ENCODE data around the gene KRTAP9-8. TPM values are rescaled to one million over a fixed set of nuclear protein-coding genes. Genes with fewer than 3 reads are reported as not detected.
"Not testable (repeated sequence)": the region's sequence is repeated elsewhere in the genome, so short reads cannot be mapped to it uniquely, and the experiment has no call there.

KRTAP9-8 gene, protein sequence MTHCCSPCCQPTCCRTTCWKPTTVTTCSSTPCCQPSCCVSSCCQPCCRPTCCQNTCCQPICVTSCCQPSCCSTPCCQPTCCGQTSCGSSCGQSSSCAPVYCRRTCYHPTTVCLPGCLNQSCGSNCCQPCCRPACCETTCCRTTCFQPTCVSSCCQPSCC
- not detected for total RNA-seq

DNA sequence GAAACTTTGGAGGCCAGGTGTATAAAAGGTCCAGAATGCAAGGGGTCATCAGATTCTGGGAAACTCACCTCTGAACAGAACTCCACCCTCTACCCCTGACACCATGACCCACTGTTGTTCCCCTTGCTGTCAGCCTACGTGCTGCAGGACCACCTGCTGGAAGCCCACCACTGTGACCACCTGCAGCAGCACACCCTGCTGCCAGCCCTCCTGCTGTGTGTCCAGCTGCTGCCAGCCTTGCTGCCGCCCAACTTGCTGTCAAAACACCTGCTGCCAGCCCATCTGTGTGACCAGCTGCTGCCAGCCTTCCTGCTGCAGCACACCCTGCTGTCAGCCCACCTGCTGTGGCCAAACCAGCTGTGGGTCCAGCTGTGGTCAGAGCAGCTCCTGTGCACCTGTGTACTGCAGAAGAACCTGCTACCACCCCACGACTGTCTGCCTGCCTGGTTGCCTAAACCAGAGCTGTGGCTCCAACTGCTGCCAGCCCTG is at the start of gene KRTAP9-8:
TSS of gene KRTAP9-8 (plus strand) at position 51 of the 489 bp plus-strand sequence. CDS start at position 104, 53 bp downstream.
- not testable (repeated sequence) for H3K4me3 Mint-ChIP-seq; H3K27ac Mint-ChIP-seq; DNase-seq; H3K4me1 Mint-ChIP-seq (ENCODE audit: low read depth); ATAC-seq (replicated peaks in 1 of 2); H3K9me3 Mint-ChIP-seq; H3K36me3 Mint-ChIP-seq (ENCODE audit: insufficient read depth in 2 of 2)
- peaks cover 25% of the 10 kb centered on the region for H3K27me3 Mint-ChIP-seq (ENCODE audit: low read depth)

DNA sequence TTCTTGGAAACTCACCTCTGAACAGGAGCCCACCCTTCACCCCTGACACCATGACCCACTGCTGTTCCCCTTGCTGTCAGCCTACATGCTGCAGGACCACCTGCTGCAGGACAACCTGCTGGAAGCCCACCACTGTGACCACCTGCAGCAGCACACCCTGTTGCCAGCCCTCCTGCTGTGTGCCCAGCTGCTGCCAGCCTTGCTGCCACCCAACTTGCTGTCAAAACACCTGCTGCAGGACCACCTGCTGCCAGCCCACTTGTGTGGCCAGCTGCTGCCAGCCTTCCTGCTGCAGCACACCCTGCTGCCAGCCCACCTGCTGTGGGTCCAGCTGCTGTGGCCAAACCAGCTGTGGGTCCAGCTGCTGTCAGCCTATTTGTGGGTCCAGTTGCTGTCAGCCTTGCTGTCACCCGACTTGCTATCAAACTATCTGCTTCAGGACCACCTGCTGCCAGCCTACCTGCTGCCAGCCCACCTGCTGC is 47.9 kb upstream of the KRTAP9-8 start, which contains the start of gene KRTAP9-1:
TSS of gene KRTAP9-1 (plus strand) at position 51 of the 482 bp plus-strand sequence. CDS start at position 51, 0 bp downstream.
- H3K4me3 Mint-ChIP-seq; H3K27me3 Mint-ChIP-seq (ENCODE audit: low read depth); H3K4me1 Mint-ChIP-seq (ENCODE audit: low read depth); H3K27ac Mint-ChIP-seq; H3K9me3 Mint-ChIP-seq; H3K36me3 Mint-ChIP-seq (ENCODE audit: insufficient read depth in 2 of 2); DNase-seq; ATAC-seq (replicated peaks in 1 of 2): not testable (repeated sequence)

- no peaks in the 10 kb centered on the region for H3K4me1 Mint-ChIP-seq (ENCODE audit: low read depth)
- no peaks in the 10 kb centered on the region for H3K27me3 Mint-ChIP-seq (ENCODE audit: low read depth)
- DNase-seq (no peak), ATAC-seq (replicated peaks in 1 of 2) (no peak)
- H3K4me3 Mint-ChIP-seq: no peak overlapping the region
- H3K27ac Mint-ChIP-seq: no peak overlapping the region
- peaks cover 0 to 2% of the 10 kb centered on the region in 2 donors for H3K36me3 Mint-ChIP-seq (ENCODE audit: insufficient read depth in 2 of 2)
- peaks cover 3% of the 10 kb centered on the region in 2 donors for H3K9me3 Mint-ChIP-seq
Measured at GRCh38 chr17:41190328-41190727, 47.5 kb upstream of the KRTAP9-8 start.

- ATAC-seq (replicated peaks in 1 of 2) (no peak), DNase-seq (no peak)
- no peaks in the 10 kb centered on the region for H3K4me1 Mint-ChIP-seq (ENCODE audit: low read depth)
- peaks cover 0 to 2% of the 10 kb centered on the region in 2 donors for H3K36me3 Mint-ChIP-seq (ENCODE audit: insufficient read depth in 2 of 2)
- no peak overlapping the region for H3K4me3 Mint-ChIP-seq
- H3K27ac Mint-ChIP-seq: no peak overlapping the region
- H3K27me3 Mint-ChIP-seq (ENCODE audit: low read depth): no peaks in the 10 kb centered on the region
- peaks cover 3 to 7% of the 10 kb centered on the region in 2 donors for H3K9me3 Mint-ChIP-seq
Measured at GRCh38 chr17:41196068-41196467, 41.7 kb upstream of the KRTAP9-8 start.

DNA sequence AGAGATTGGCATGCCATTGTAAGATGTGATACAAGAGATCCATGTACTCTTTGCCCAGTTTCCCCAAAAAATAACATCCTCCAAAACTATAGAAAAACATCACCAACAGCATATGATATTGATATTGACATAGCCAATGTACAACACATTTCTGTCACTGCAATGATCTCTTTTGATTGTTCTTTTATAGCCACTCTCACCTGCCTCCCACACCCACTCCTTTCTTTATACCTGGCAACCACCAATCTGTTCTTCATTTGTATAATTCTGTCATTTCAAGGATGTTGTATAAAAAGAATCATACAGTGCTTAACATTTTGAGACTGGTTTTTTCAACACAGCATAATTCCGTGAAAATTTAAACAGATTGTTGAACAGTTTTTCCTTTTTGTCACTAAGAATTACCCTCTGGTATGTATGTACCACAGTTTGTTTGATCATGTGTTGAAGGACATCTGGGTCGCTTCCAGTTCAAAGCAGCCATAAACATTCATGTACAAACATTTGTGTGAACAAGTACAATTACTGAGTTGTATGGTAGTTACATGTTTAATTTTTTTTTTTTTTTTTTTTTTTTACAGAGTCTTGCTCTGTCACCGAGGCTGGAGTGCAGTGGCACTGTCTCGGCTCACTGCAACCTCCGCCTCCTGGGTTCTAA is 38.2 kb upstream of the KRTAP9-8 start:
- Mint-ChIP-seq H3K4me3 (no peak overlapping the region), H3K27ac (no peak overlapping the region), H3K9me3 (peaks cover 0 to 3% of the 10 kb centered on the region in 2 donors), H3K36me3 (ENCODE audit: insufficient read depth in 2 of 2) (no peaks in the 10 kb centered on the region), H3K4me1 (ENCODE audit: low read depth) (no peaks in the 10 kb centered on the region), H3K27me3 (ENCODE audit: low read depth) (no peaks in the 10 kb centered on the region)
- ATAC-seq (replicated peaks in 1 of 2) (no peak), DNase-seq (no peak)

DNA sequence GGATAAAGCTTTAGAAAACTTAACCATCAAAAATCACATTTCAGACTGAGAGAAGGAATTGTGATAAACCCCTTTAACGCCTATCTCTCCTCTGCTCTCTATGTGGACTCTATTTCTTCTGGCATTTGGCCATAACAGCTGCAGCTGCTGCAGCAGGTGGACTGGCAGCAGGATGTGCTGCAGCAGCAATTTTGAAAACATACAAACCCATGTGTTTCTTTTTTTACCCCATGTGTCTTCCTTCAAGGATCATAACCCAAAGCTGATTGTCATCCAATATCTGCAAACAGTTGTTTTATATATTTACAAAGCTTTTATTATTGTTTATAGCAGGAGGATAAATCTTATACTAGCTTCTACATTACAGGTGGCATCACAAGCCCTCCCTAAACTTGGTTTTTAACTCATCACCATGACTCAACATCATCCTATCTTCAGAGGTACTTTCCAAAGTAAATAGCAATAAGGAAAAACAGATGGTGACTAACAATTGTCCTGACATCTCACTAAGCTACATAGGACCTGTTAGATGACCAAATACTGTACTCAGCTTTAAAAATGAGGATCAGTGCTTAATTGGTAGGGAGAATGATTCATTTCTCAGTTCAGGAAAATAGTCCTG is 25.8 kb upstream of the KRTAP9-8 start:
- no peak overlapping the region for H3K4me3 Mint-ChIP-seq
- peak; percentile 55 to 81 for ATAC-seq (replicated peaks in 1 of 2)
- no peak overlapping the region for H3K27ac Mint-ChIP-seq
- H3K27me3 Mint-ChIP-seq (ENCODE audit: low read depth): peaks cover 7% of the 10 kb centered on the region
- H3K9me3 Mint-ChIP-seq: peaks cover 0 to 1% of the 10 kb centered on the region in 2 donors
- DNase-seq: no peak
- H3K36me3 Mint-ChIP-seq (ENCODE audit: insufficient read depth in 2 of 2): no peaks in the 10 kb centered on the region
- H3K4me1 Mint-ChIP-seq (ENCODE audit: low read depth): peaks cover 7% of the 10 kb centered on the region

DNA sequence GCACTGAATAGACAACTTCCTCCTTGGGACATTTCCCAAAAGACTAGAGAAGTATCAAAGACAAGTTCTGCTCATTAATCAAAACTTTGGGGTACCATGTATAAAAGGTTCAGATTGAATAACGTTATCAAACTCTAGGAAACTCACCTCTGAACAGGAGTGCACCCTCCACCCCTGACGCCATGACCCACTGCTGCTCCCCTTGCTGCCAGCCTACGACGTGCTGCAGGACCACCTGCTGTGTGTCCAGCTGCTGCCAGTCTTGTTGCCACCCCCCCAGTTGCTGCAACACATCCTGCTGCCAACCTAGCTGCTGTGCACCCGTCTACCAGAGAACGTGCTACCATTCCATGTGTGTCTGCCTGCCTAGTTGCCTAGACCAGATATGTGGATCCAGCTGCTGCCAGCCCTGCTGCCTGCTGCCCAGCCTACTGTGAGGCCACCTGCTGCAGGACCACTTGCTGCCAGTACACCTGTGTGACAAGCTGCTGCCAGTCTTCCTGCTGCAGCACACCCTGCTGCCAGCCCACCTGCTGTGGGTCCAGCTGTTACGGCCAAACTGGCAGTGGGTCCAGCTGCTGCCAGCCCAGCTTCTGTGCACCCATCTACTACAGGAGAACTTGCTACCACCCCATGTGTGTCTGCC is 25.2 kb upstream of the KRTAP9-8 start:
- H3K27ac Mint-ChIP-seq: no peak overlapping the region

DNA sequence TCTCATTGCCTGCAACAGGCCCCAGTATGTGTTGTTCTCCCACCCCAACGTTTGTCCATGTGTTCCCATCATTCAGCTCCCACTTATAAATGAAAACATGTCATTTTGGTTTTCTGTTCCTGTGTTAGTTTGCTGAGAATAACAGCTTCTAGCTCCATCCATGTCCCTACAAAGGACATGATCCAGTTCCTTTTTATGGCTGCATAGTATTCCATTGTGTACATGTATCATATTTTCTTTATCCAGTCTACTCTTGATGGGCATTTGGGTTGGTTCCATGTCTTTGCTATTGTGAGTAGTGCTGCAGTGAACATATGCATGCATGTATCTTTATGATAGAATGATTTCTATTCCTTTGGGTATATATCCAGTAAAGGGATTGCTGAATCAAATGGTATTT is 22.1 kb upstream of the KRTAP9-8 start:
- Mint-ChIP-seq H3K4me3 (no peak overlapping the region), H3K36me3 (ENCODE audit: insufficient read depth in 2 of 2) (no peaks in the 10 kb centered on the region), H3K27ac (no peak overlapping the region), H3K27me3 (ENCODE audit: low read depth) (no peaks in the 10 kb centered on the region), H3K4me1 (ENCODE audit: low read depth) (peaks cover 7% of the 10 kb centered on the region), H3K9me3 (peaks cover 2 to 3% of the 10 kb centered on the region in 2 donors)
- DNase-seq: no peak
- no peak for ATAC-seq (replicated peaks in 1 of 2)

More for the DNA sequence above, 25.2 kb upstream of the KRTAP9-8 start:
- Mint-ChIP-seq H3K4me1 (ENCODE audit: low read depth) (peaks cover 7% of the 10 kb centered on the region), H3K27me3 (ENCODE audit: low read depth) (peaks cover 7% of the 10 kb centered on the region), H3K36me3 (ENCODE audit: insufficient read depth in 2 of 2) (no peaks in the 10 kb centered on the region), H3K4me3 (no peak overlapping the region), H3K9me3 (peaks cover 0 to 1% of the 10 kb centered on the region in 2 donors)
- ATAC-seq (replicated peaks in 1 of 2) (no peak), DNase-seq (no peak)

DNA sequence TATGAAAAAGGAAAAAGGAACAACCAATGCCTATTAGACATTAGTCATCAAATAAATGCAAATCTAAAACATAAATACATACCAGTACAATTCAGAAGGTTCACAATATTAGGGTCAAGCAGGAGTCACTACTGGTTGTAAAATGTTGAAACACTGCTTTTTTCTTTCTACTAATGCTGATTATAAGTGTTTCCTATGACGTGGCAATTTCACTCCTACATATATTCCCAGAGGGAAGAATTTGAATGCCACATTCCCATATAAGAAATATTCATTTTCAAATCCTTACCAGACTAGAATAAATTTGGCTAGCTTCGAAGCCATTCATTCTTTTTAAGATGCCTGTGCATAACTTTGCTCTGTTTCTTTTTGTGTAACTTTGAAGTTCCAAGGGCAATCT is 14.0 kb upstream of the KRTAP9-8 start:
- ATAC-seq (replicated peaks in 1 of 2) (no peak), DNase-seq (no peak)
- Mint-ChIP-seq H3K4me3 (no peak overlapping the region), H3K27ac (no peak overlapping the region), H3K27me3 (ENCODE audit: low read depth) (peaks cover 4% of the 10 kb centered on the region), H3K4me1 (ENCODE audit: low read depth) (no peaks in the 10 kb centered on the region), H3K36me3 (ENCODE audit: insufficient read depth in 2 of 2) (no peaks in the 10 kb centered on the region), H3K9me3 (peaks cover 2 to 3% of the 10 kb centered on the region in 2 donors)

DNA sequence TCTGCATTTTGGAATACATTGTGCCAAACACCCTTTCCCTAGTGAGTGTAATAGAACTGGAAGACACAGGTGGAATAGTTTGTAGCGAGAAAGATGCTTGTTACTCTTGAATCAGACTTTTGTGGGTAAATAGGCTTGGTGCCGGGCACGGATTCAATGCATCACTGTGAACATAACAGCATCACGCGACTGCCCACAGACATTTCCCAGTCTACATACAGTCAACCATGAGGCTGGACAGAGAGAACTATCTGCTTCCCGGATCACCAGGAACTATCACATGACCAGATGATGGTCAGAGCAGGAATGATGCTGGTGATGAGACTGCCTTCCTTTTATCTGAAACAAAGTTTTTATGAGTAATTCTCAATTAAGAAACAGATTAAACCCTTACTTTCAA is 11.7 kb upstream of the KRTAP9-8 start:
- Mint-ChIP-seq H3K27me3 (ENCODE audit: low read depth) (peaks cover 4% of the 10 kb centered on the region), H3K4me1 (ENCODE audit: low read depth) (no peaks in the 10 kb centered on the region), H3K4me3 (no peak overlapping the region), H3K36me3 (ENCODE audit: insufficient read depth in 2 of 2) (no peaks in the 10 kb centered on the region), H3K9me3 (no peaks in the 10 kb centered on the region), H3K27ac (no peak overlapping the region)
- ATAC-seq (replicated peaks in 1 of 2): no peak
- no peak for DNase-seq

DNA sequence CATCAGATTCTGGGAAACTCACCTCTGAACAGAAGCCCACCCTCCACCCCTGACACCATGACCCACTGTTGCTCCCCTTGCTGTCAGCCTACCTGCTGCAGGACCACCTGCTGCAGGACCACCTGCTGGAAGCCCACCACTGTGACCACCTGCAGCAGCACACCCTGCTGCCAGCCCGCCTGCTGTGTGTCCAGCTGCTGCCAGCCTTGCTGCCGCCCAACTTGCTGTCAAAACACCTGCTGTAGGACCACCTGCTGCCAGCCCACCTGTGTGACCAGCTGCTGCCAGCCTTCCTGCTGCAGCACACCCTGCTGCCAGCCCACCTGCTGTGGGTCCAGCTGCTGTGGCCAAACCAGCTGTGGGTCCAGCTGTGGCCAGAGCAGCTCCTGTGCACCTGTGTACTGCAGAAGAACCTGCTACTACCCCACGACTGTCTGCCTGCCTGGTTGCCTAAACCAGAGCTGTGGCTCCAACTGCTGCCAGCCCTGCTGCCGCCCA is 11.2 kb upstream of the KRTAP9-8 start, which contains the start of gene KRTAP9-2:
TSS of gene KRTAP9-2 (plus strand) at position 51 of the 498 bp plus-strand sequence. CDS start at position 58, 7 bp downstream.
- not testable (repeated sequence) for H3K4me1 Mint-ChIP-seq (ENCODE audit: low read depth); DNase-seq; H3K4me3 Mint-ChIP-seq; ATAC-seq (replicated peaks in 1 of 2); H3K36me3 Mint-ChIP-seq (ENCODE audit: insufficient read depth in 2 of 2); H3K9me3 Mint-ChIP-seq; H3K27me3 Mint-ChIP-seq (ENCODE audit: low read depth); H3K27ac Mint-ChIP-seq

DNA sequence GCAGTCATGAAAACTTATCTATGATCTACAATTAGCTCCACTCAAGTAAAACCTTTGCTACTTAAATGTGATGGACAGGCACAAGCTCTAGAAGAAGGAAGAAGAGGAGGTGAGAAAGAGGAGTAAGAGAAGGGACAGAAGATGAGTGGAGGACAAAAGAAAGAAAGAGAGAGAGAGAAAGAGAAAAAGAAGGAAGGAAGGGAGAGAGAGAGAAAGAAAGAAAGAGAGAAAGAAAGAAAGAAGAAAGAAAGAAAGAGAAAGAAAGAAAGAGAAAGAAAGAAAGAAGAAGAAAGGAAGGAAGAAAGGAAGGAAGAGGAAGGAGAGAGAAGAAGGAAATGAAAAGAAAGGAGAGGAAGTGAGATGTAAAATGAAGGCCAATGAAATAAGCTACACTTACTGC is 7.7 kb upstream of the KRTAP9-8 start:
- H3K36me3 Mint-ChIP-seq (ENCODE audit: insufficient read depth in 2 of 2): no peaks in the 10 kb centered on the region
- H3K4me3 Mint-ChIP-seq: no peak overlapping the region
- no peaks in the 10 kb centered on the region for H3K9me3 Mint-ChIP-seq
- no peak for ATAC-seq (replicated peaks in 1 of 2)
- no peaks in the 10 kb centered on the region for H3K4me1 Mint-ChIP-seq (ENCODE audit: low read depth)
- H3K27me3 Mint-ChIP-seq (ENCODE audit: low read depth): peaks cover 20% of the 10 kb centered on the region
- H3K27ac Mint-ChIP-seq: no peak overlapping the region
- DNase-seq: no peak

DNA sequence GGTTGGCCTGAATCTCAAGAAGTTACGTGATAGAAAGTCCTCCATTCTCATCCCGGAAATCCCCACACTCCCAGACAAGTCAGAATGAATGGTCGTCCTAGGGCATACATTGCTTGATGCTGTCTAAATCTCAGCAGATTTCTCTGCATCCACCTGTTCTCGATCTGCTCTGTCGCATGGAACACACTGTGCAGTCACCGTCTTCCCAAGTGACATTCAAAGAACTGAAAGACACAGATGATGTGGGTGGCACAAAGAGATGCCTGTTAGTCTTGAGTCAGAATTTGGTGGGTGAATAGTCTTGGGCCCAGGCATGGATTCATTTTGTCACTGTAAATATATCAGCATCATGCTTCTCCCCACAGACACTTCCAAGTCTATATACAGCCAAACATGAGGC is 6.1 kb upstream of the KRTAP9-8 start:
- DNase-seq (no peak), ATAC-seq (replicated peaks in 1 of 2) (no peak)
- peaks cover 25% of the 10 kb centered on the region for H3K27me3 Mint-ChIP-seq (ENCODE audit: low read depth)
- no peak overlapping the region for H3K27ac Mint-ChIP-seq
- H3K36me3 Mint-ChIP-seq (ENCODE audit: insufficient read depth in 2 of 2): no peaks in the 10 kb centered on the region
- H3K4me1 Mint-ChIP-seq (ENCODE audit: low read depth): no peaks in the 10 kb centered on the region
- no peak overlapping the region for H3K4me3 Mint-ChIP-seq
- no peaks in the 10 kb centered on the region for H3K9me3 Mint-ChIP-seq
